GM12878 (cell line): ENCODE measurements around the gene APC2.

Source experiments
- CTCF ChIP-seq, 3 experiments: IDR thresholded peaks in 2 of 3; conservative IDR thresholded peaks in 1 of 3; 2 replicates each; pipeline ENCODE4 v1.5.1; 2011; ENCODE audit warnings: low read depth in 3 of 3, low read length in 3 of 3, mild to moderate bottlenecking in 3 of 3, control low read depth in 2 of 3, moderate library complexity in 2 of 3, inconsistent platforms in 1 of 3, mixed read lengths in 1 of 3; ENCODE audit not compliant: control insufficient read depth in 2 of 3, insufficient read depth in 1 of 3; ENCODE audit errors: extremely low read depth in 1 of 3
- TBL1XR1 ChIP-seq: IDR thresholded peaks from 2 replicates; pipeline ENCODE4 v1.6.1; 2012; ENCODE audit warnings: low read depth, low read length, improper control_type of control experiment

- TF ChIP-seq TBL1XR1, result no peak
- TF ChIP-seq CTCF (IDR thresholded peaks at IDR 0.05 in 2 of 3, conservative IDR thresholded peaks at IDR 0.05 in 1 of 3; ENCODE audit: control insufficient read depth in 2 of 3, extremely low read depth in 1 of 3, insufficient read depth in 1 of 3, low read depth in 3 of 3, low read length in 3 of 3), result no peak
Measured at GRCh38 chr19:1411255-1412191, 38.4 kb upstream of the APC2 start.
